NCI-H748 treated with DMSO at 0.1 percent for 48 hours (cell line): ENCODE measurements around the gene CYYR1.

ENCODE experiments used
- DNase-seq: peaks from one replicate; lab custom pipeline; 2025; lab: John Stamatoyannopoulos, UW

CYYR1 gene

GRCh38 chr21:26553898-26554297, 19.2 kb downstream of the CYYR1 start:
- no peak for DNase-seq

GRCh38 chr21:26550326-26550725, 22.8 kb downstream of the CYYR1 start:
- no peak for DNase-seq

GRCh38 chr21:26546446-26547097, 26.5 kb downstream of the CYYR1 start:
- DNase-seq = no peak

- DNase-seq = no peak
Observed at GRCh38 chr21:26544201-26544775, 28.8 kb downstream of the CYYR1 start.

GRCh38 chr21:26540651-26541050, 32.4 kb downstream of the CYYR1 start:
- no peak for DNase-seq

- no peak for DNase-seq
Observed at GRCh38 chr21:26539566-26539965, 33.5 kb downstream of the CYYR1 start.

GRCh38 chr21:26534517-26534916, 38.6 kb downstream of the CYYR1 start:
- DNase-seq = no peak

GRCh38 chr21:26532208-26532607, 40.9 kb downstream of the CYYR1 start:
- no peak for DNase-seq

- DNase-seq = no peak
Observed at GRCh38 chr21:26529526-26529925, 43.6 kb downstream of the CYYR1 start.

GRCh38 chr21:26528882-26529281, 44.2 kb downstream of the CYYR1 start:
- DNase-seq = no peak

- no peak for DNase-seq
Observed at GRCh38 chr21:26522704-26523103, 50.4 kb downstream of the CYYR1 start.

GRCh38 chr21:26519142-26519541, 53.9 kb downstream of the CYYR1 start:
- DNase-seq = no peak

GRCh38 chr21:26515257-26515656, 57.8 kb downstream of the CYYR1 start:
- DNase-seq = no peak

- DNase-seq = no peak
Observed at GRCh38 chr21:26513212-26513611, 59.9 kb downstream of the CYYR1 start.

- no peak for DNase-seq
Observed at GRCh38 chr21:26512664-26513063, 60.4 kb downstream of the CYYR1 start.

- no peak for DNase-seq
Observed at GRCh38 chr21:26508903-26509302, 64.2 kb downstream of the CYYR1 start.

- no peak for DNase-seq
Observed at GRCh38 chr21:26506956-26507355, 66.1 kb downstream of the CYYR1 start.

- DNase-seq = no peak
Observed at GRCh38 chr21:26505211-26505610, 67.9 kb downstream of the CYYR1 start.

GRCh38 chr21:26503414-26503813, 69.7 kb downstream of the CYYR1 start:
- DNase-seq = no peak

- DNase-seq = no peak
Observed at GRCh38 chr21:26501495-26502021, 71.5 kb downstream of the CYYR1 start.

GRCh38 chr21:26499495-26499894, 73.6 kb downstream of the CYYR1 start:
- no peak for DNase-seq

- DNase-seq = no peak
Observed at GRCh38 chr21:26495283-26495849, 77.7 kb downstream of the CYYR1 start.

GRCh38 chr21:26491663-26492062, 81.4 kb downstream of the CYYR1 start:
- no peak for DNase-seq

GRCh38 chr21:26490771-26491170, 82.3 kb downstream of the CYYR1 start:
- DNase-seq = no peak
